Fibroblast of lung (primary cell): Measurements from ENCODE around the gene CTBP2. TPM values are rescaled to one million over a fixed set of nuclear protein-coding genes. Genes with fewer than 3 reads are reported as not detected.

ENCODE experiments used
- DNase-seq, 2 donors: peaks; one replicate each; pipeline versions ENCODE4 v3.0.0 to v3.0.0-alpha.2; 2010; ENCODE audit warnings: low read depth in 2 of 2
- H2AFZ ChIP-seq: 2 replicates; pipeline ENCODE4 v1.5.1; 2012; ENCODE audit warnings: low read length, control low read depth, inconsistent platforms
- H3K27ac ChIP-seq: 2 replicates; pipeline ENCODE4 v1.5.1; 2011; ENCODE audit warnings: low read length, control low read depth; ENCODE audit not compliant: insufficient read depth
- H3K27me3 ChIP-seq: 2 replicates; pipeline ENCODE4 v1.5.1; 2011; ENCODE audit warnings: mild to moderate bottlenecking, low read length; ENCODE audit not compliant: control insufficient read depth, insufficient read depth
- H3K36me3 ChIP-seq: 2 replicates; pipeline ENCODE4 v1.5.1; 2011; ENCODE audit warnings: low read length; ENCODE audit not compliant: control insufficient read depth, insufficient read depth
- H3K4me1 ChIP-seq: 2 replicates; pipeline ENCODE4 v1.5.1; 2011; ENCODE audit warnings: low read length; ENCODE audit not compliant: control insufficient read depth, insufficient read depth; ENCODE audit errors: extremely low read depth
- H3K4me2 ChIP-seq: 2 replicates; pipeline ENCODE4 v1.5.1; 2011; ENCODE audit warnings: low read length, control low read depth; ENCODE audit not compliant: insufficient read depth; ENCODE audit errors: extremely low read depth
- H3K4me3 ChIP-seq, 4 experiments: fragments of 200-600 bp in 1 of 4; sonication (generic) in 1 of 4; replicated peaks in 1 of 4; 2 replicates each; pipeline ENCODE4 v1.5.1; 2011 to 2016; ENCODE audit warnings: low read length in 4 of 4, low read depth in 3 of 4, mild to moderate bottlenecking in 3 of 4, control low read depth in 2 of 4, inconsistent platforms in 1 of 4, mixed read lengths in 1 of 4; ENCODE audit not compliant: insufficient read depth in 1 of 4; ENCODE audit errors: control extremely low read depth in 1 of 4
- H3K79me2 ChIP-seq: 2 replicates; pipeline ENCODE4 v1.5.1; 2012; ENCODE audit warnings: mild to moderate bottlenecking, low read length, inconsistent platforms; ENCODE audit not compliant: control insufficient read depth, insufficient read depth
- H3K9ac ChIP-seq: 2 replicates; pipeline ENCODE4 v1.5.1; 2011; ENCODE audit warnings: mild to moderate bottlenecking, low read length, control low read depth; ENCODE audit not compliant: insufficient read depth
- H3K9me3 ChIP-seq: 2 replicates; pipeline ENCODE4 v1.5.1; 2012; ENCODE audit warnings: low read depth, low read length; ENCODE audit not compliant: control insufficient read depth, insufficient read depth
- H4K20me1 ChIP-seq: 2 replicates; pipeline ENCODE4 v1.5.1; 2011; ENCODE audit warnings: low read length; ENCODE audit not compliant: control insufficient read depth, insufficient read depth; ENCODE audit errors: extremely low read depth
- EZH2 ChIP-seq: IDR thresholded peaks from 2 replicates; pipeline ENCODE4 v1.5.1; 2012; ENCODE audit warnings: low read length, control low read depth, mild to moderate bottlenecking; ENCODE audit errors: missing control alignments
- polyA plus RNA-seq, 2 donors: library from polyadenylated mRNA; depleted of rRNA in 1 of 2; stranded (reverse) in 1 of 2; unstranded in 1 of 2; fragments of >200 nt; gene quantifications; 2 replicates each; pipeline ENCODE4 v1.2.1, GENCODE V29; 2011 to 2012; ENCODE audit warnings: missing spikeins in 1 of 2
- total RNA-seq: library from RNA; depleted of rRNA; stranded (reverse); fragments of >200 nt; gene quantifications from 2 replicates; pipeline ENCODE4 v1.2.1, GENCODE V29; 2014
- TF ChIP-seq, protein P1 (sequence below), 2 donors: IDR thresholded peaks in 1 of 2; conservative IDR thresholded peaks in 1 of 2; 1 replicate in 1 of 2; 2 replicates in 1 of 2; pipeline ENCODE4 v1.5.1; 2011 to 2012; ENCODE audit warnings: low read length in 2 of 2, control low read depth in 1 of 2, inconsistent platforms in 1 of 2, low read depth in 1 of 2, mild to moderate bottlenecking in 1 of 2

Gene CTBP2
- total and polyA plus RNA-seq, 2 donors (not counting 1 experiment from before 2014, with no cell fraction given) = 72.1 to 73.3 TPM

GRCh38 chr10:125177641-125178640, 17.6 kb upstream of the CTBP2 start:
- Histone ChIP-seq H4K20me1 (no peaks in the 10 kb centered on the region), H3K4me1 (no peaks in the 10 kb centered on the region), H3K4me2 (no peak overlapping the region), H2AFZ (no peak overlapping the region), H3K4me3 (no peak overlapping the region), H3K79me2 (no peaks in the 10 kb centered on the region), H3K9ac (no peak overlapping the region), H3K9me3 (no peaks in the 10 kb centered on the region), H3K27me3 (peaks cover 5% of the 10 kb centered on the region), H3K36me3 (no peaks in the 10 kb centered on the region), H3K27ac (no peak overlapping the region)
- TF ChIP-seq EZH2 = no peak
- TF ChIP-seq, protein P1, sequence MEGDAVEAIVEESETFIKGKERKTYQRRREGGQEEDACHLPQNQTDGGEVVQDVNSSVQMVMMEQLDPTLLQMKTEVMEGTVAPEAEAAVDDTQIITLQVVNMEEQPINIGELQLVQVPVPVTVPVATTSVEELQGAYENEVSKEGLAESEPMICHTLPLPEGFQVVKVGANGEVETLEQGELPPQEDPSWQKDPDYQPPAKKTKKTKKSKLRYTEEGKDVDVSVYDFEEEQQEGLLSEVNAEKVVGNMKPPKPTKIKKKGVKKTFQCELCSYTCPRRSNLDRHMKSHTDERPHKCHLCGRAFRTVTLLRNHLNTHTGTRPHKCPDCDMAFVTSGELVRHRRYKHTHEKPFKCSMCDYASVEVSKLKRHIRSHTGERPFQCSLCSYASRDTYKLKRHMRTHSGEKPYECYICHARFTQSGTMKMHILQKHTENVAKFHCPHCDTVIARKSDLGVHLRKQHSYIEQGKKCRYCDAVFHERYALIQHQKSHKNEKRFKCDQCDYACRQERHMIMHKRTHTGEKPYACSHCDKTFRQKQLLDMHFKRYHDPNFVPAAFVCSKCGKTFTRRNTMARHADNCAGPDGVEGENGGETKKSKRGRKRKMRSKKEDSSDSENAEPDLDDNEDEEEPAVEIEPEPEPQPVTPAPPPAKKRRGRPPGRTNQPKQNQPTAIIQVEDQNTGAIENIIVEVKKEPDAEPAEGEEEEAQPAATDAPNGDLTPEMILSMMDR (conservative IDR thresholded peaks at IDR 0.05 in 1 of 2, IDR thresholded peaks at IDR 0.05 in 1 of 2; ENCODE audit: low read depth in 1 of 2, low read length in 2 of 2) = no peak
- DNase-seq = no peak

GRCh38 chr10:125175807-125176206, 15.4 kb upstream of the CTBP2 start:
- DNase-seq = no peak
- Histone ChIP-seq H3K79me2 (no peaks in the 10 kb centered on the region), H2AFZ (no peak overlapping the region), H3K4me2 (no peak overlapping the region), H3K36me3 (no peaks in the 10 kb centered on the region), H3K9ac (no peak overlapping the region), H3K27ac (no peak overlapping the region), H3K9me3 (no peaks in the 10 kb centered on the region), H4K20me1 (no peaks in the 10 kb centered on the region), H3K4me3 (no peak overlapping the region), H3K4me1 (no peaks in the 10 kb centered on the region), H3K27me3 (peaks cover 5% of the 10 kb centered on the region)
- TF ChIP-seq, protein P1 (conservative IDR thresholded peaks at IDR 0.05 in 1 of 2, IDR thresholded peaks at IDR 0.05 in 1 of 2; ENCODE audit: low read depth in 1 of 2, low read length in 2 of 2) = no peak
- no peak for TF ChIP-seq EZH2

- H3K4me1 ChIP-seq = no peaks in the 10 kb centered on the region
- no peak overlapping the region for H3K4me3 ChIP-seq
- no peak for DNase-seq
- no peaks in the 10 kb centered on the region for H3K36me3 ChIP-seq
- no peak overlapping the region for H3K9ac ChIP-seq
- no peaks in the 10 kb centered on the region for H4K20me1 ChIP-seq
- H3K79me2 ChIP-seq = no peaks in the 10 kb centered on the region
- H2AFZ ChIP-seq = no peak overlapping the region
- H3K27me3 ChIP-seq = peaks cover 9% of the 10 kb centered on the region
- H3K27ac ChIP-seq = no peak overlapping the region
- no peak overlapping the region for H3K4me2 ChIP-seq
- TF ChIP-seq, protein P1 (conservative IDR thresholded peaks at IDR 0.05 in 1 of 2, IDR thresholded peaks at IDR 0.05 in 1 of 2; ENCODE audit: low read depth in 1 of 2, low read length in 2 of 2) = no peak
- no peak for TF ChIP-seq EZH2
- H3K9me3 ChIP-seq = no peaks in the 10 kb centered on the region
Measured at GRCh38 chr10:125174360-125174759, 14.0 kb upstream of the CTBP2 start.
